ENCODE measurements around the gene PDK2. TPM values are rescaled to one million over a fixed set of nuclear protein-coding genes. Genes with fewer than 3 reads are reported as not detected.

PDK2 gene
- total RNA-seq, 1 donor from 2014 or later: 37.1 TPM

DNA sequence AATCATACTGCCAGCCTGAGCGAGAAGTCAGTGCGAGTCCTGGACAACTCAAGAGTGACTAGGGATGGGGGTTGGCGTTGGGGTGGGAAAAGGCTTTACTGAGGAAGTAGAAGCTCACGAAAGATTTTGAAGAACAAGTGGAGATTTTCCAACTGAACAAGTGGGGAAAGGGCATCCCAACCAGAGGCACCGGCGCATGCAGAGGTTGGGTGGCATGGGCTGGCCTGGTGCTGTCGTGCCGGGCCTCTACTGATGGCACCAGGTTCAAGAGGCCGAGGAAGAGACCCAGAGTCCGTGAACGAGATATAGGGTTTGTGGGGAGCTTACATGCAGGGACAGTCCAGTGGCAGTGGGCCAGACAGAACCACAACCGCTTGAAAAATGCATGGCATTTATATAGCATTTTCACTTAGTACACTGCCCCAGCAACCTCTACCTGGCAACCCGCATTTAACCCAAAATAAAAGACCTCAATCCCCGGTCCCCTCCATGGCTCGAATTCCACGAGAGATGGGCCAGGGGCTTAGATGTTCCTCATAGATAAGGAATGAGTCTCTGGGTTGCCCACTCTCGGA lies 46.9 kb upstream of the PDK2 start:
- Mint-ChIP-seq H3K4me1 (ENCODE audit: low read depth) (peaks cover 15% of the 10 kb centered on the region), H3K36me3 (ENCODE audit: insufficient read depth) (no peaks in the 10 kb centered on the region), H3K27me3 (peaks cover 23% of the 10 kb centered on the region), H3K4me3 (ENCODE audit: low read depth) (no peak overlapping the region), H3K9me3 (ENCODE audit: low read depth) (no peaks in the 10 kb centered on the region), H3K27ac (no peak overlapping the region)
- DNase-seq (ENCODE audit: low spot score, unreplicated experiment): no peak
- TF ChIP-seq, protein P1, sequence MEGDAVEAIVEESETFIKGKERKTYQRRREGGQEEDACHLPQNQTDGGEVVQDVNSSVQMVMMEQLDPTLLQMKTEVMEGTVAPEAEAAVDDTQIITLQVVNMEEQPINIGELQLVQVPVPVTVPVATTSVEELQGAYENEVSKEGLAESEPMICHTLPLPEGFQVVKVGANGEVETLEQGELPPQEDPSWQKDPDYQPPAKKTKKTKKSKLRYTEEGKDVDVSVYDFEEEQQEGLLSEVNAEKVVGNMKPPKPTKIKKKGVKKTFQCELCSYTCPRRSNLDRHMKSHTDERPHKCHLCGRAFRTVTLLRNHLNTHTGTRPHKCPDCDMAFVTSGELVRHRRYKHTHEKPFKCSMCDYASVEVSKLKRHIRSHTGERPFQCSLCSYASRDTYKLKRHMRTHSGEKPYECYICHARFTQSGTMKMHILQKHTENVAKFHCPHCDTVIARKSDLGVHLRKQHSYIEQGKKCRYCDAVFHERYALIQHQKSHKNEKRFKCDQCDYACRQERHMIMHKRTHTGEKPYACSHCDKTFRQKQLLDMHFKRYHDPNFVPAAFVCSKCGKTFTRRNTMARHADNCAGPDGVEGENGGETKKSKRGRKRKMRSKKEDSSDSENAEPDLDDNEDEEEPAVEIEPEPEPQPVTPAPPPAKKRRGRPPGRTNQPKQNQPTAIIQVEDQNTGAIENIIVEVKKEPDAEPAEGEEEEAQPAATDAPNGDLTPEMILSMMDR (IDR thresholded peaks at IDR 0.05; ENCODE audit: unreplicated experiment): no peak

DNA sequence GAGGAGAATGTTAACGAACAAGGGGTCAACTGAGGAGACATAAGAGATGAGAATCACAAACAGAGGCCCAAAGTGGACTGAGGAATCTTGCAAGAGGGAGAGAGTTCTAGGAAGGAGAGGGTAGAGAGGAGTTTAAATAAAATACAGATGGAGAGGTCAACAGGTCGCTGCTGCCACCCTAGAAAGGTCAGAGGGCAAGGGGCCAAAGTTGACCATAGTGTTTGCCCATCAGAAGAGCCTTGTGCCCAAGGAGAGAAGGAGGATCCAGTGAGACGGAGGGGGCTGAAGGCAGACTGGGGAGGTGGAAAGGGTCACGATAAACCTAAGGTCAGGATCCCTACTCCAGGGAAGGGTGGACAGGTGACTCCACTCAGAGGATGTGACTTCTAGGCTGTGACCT lies 46.2 kb upstream of the PDK2 start:
- no peaks in the 10 kb centered on the region for H3K9me3 Mint-ChIP-seq (ENCODE audit: low read depth)
- no peak overlapping the region for H3K4me3 Mint-ChIP-seq (ENCODE audit: low read depth)
- no peaks in the 10 kb centered on the region for H3K36me3 Mint-ChIP-seq (ENCODE audit: insufficient read depth)
- H3K4me1 Mint-ChIP-seq (ENCODE audit: low read depth): peaks cover 16% of the 10 kb centered on the region
- TF ChIP-seq, protein P1 (IDR thresholded peaks at IDR 0.05; ENCODE audit: unreplicated experiment): no peak
- H3K27me3 Mint-ChIP-seq: peaks cover 23% of the 10 kb centered on the region
- H3K27ac Mint-ChIP-seq: no peak overlapping the region
- no peak for DNase-seq (ENCODE audit: low spot score, unreplicated experiment)

DNA sequence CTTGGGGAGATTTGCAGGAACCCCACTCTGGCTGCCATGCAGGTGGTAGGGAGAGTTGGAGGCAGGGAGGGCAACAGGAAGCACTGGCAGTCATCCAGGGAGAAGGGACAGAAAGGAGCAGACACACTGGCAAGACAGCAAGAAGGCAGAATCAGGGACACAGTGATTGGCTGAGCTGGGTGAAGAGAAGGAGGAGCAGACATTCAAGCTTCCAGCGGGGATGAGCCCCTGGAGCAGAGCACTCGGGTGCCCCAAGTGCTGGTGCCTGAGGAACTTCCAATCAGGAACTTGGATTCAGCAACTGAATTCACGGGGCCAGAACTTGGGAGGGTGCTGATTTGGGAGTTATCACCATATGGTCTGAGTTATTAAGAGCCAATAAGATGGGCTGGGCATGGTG lies 45.5 kb upstream of the PDK2 start:
- Mint-ChIP-seq H3K27me3 (peaks cover 23% of the 10 kb centered on the region), H3K27ac (no peak overlapping the region), H3K4me1 (ENCODE audit: low read depth) (peaks cover 16% of the 10 kb centered on the region), H3K9me3 (ENCODE audit: low read depth) (no peaks in the 10 kb centered on the region), H3K4me3 (ENCODE audit: low read depth) (no peak overlapping the region), H3K36me3 (ENCODE audit: insufficient read depth) (no peaks in the 10 kb centered on the region)
- no peak for DNase-seq (ENCODE audit: low spot score, unreplicated experiment)
- TF ChIP-seq, protein P1 (IDR thresholded peaks at IDR 0.05; ENCODE audit: unreplicated experiment): no peak

DNA sequence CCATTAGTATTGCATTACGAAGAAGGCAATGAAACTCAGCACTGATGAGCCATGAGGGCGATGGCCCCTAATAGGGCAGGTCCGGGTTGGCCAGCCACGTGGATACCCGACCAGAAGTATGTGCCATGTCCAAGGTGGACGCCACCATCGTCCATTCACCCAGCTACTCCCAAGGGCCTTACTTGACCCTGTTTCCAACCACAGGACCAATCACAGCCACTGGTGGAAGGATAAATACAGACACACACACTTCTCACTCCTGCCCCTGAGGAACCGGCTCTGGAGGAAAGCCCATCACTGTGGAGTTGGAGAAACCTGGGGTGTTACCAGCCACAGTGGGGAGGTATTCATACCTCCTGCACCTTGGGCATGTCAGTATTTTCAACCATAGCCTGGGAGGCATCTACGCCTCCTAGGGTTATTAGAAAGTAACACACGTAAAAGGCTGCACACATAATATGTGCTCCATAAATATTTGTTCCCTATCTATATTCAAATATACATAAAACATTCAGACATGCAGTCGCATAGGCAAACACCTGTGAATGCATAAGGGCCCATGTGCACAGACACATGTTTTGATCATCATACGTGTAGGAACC lies 44.6 kb upstream of the PDK2 start:
- no peaks in the 10 kb centered on the region for H3K36me3 Mint-ChIP-seq (ENCODE audit: insufficient read depth)
- no peak overlapping the region for H3K27ac Mint-ChIP-seq
- no peak for DNase-seq (ENCODE audit: low spot score, unreplicated experiment)
- H3K9me3 Mint-ChIP-seq (ENCODE audit: low read depth): no peaks in the 10 kb centered on the region
- H3K4me3 Mint-ChIP-seq (ENCODE audit: low read depth): no peak overlapping the region
- H3K4me1 Mint-ChIP-seq (ENCODE audit: low read depth): peaks cover 21% of the 10 kb centered on the region
- TF ChIP-seq, protein P1 (IDR thresholded peaks at IDR 0.05; ENCODE audit: unreplicated experiment): no peak
- H3K27me3 Mint-ChIP-seq: peaks cover 23% of the 10 kb centered on the region

DNA sequence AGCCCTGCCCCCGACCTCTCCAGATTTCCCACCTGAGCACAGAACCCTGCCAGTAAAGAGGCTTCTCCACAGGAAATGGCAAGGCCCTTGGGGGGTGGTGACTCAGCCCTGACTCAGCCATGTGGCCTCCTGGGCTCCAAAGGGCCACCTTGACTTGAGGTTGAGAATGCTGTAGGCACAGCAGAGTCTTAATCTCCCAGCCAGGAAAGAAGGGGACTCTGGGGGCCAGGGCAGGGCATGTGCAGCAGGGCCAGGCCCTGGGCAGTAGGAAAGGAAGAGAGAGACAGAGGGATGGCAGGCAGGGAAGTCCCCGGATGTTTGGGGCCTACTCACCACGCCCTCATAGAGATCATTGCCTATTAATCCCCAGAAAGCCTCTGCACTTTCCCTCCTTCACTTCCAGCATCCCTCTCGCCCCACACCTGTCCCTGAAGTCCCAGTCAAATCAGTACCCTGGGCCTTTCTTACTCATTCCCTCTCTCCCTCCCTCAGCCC lies 44.0 kb upstream of the PDK2 start:
- H3K9me3 Mint-ChIP-seq (ENCODE audit: low read depth): no peaks in the 10 kb centered on the region
- H3K4me3 Mint-ChIP-seq (ENCODE audit: low read depth): no peak overlapping the region
- no peak overlapping the region for H3K27ac Mint-ChIP-seq
- H3K36me3 Mint-ChIP-seq (ENCODE audit: insufficient read depth): no peaks in the 10 kb centered on the region
- H3K27me3 Mint-ChIP-seq: peaks cover 23% of the 10 kb centered on the region
- TF ChIP-seq, protein P1 (IDR thresholded peaks at IDR 0.05; ENCODE audit: unreplicated experiment): no peak
- H3K4me1 Mint-ChIP-seq (ENCODE audit: low read depth): peaks cover 21% of the 10 kb centered on the region
- DNase-seq (ENCODE audit: low spot score, unreplicated experiment): no peak
